SK-N-SH (cell line): ENCODE data around the gene PLAC1. TPM values are rescaled to one million over a fixed set of nuclear protein-coding genes. Genes with fewer than 3 reads are reported as not detected.

Experiments used
- CTCF ChIA-PET: fragments of 300-600, 350-600 bp; formaldehyde crosslinking; extraction: SDS; loops from one replicate; lab custom pipeline; 2021; lab: Yijun Ruan, JAX
- POLR2A ChIA-PET: fragments of 350-600 bp; sonication (Branson Sonifier 250); formaldehyde crosslinking; extraction: SDS; loops from one replicate; lab custom pipeline; 2020; ENCODE audit warnings: antibody characterized with exemption, inconsistent platforms; lab: Yijun Ruan, JAX
- DNase-seq: peaks from one replicate; pipeline ENCODE4 v3.0.0; 2012
- H2AFZ ChIP-seq: fragments of 200-600 bp; sonication (generic); 2 replicates; pipeline ENCODE4 v1.8.1; 2016; ENCODE audit warnings: antibody characterized with exemption, mild to moderate bottlenecking, low read depth
- H3F3A ChIP-seq: fragments of 200-600 bp; sonication (generic); replicated peaks from 2 replicates; pipeline ENCODE3; 2016; ENCODE audit warnings: antibody characterized with exemption, mild to moderate bottlenecking; ENCODE audit not compliant: insufficient read depth
- H3K27ac ChIP-seq, 2 experiments: fragments of 200-500 bp in 1 of 2; fragments of 200-600 bp in 1 of 2; sonication (Bioruptor generic) in 1 of 2; sonication (generic), shearing (Covaris generic) in 1 of 2; 2 replicates each; pipeline versions ENCODE4 v1.5.1 to v1.6.1; 2014 to 2016; ENCODE audit warnings: low read depth in 2 of 2, inconsistent platforms in 1 of 2, low read length in 1 of 2, mild to moderate bottlenecking in 1 of 2, mixed read lengths in 1 of 2
- H3K27me3 ChIP-seq: fragments of 200-600 bp; sonication (generic), shearing (Covaris generic); 2 replicates; pipeline ENCODE4 v1.6.1; 2016; ENCODE audit warnings: mixed run types; ENCODE audit not compliant: insufficient read depth
- H3K36me3 ChIP-seq, 2 experiments: fragments of 200-500 bp in 1 of 2; fragments of 200-600 bp in 1 of 2; sonication (Bioruptor generic) in 1 of 2; sonication (generic) in 1 of 2; replicated peaks in 1 of 2; 2 replicates each; pipeline versions ENCODE3 to v1.5.1; 2014 to 2016; ENCODE audit warnings: low read length in 1 of 2, mild to moderate bottlenecking in 1 of 2; ENCODE audit not compliant: insufficient read depth in 2 of 2, control insufficient read depth in 1 of 2
- H3K4me1 ChIP-seq, 2 experiments: fragments of 200-500 bp in 1 of 2; fragments of 200-600 bp in 1 of 2; sonication (Bioruptor generic) in 1 of 2; sonication (generic), shearing (Covaris generic) in 1 of 2; 2 replicates each; pipeline versions ENCODE4 v1.5.1 to v1.6.1; 2014 to 2016; ENCODE audit warnings: low read depth in 1 of 2, low read length in 1 of 2, mixed run types in 1 of 2; ENCODE audit not compliant: insufficient read depth in 2 of 2, control insufficient read depth in 1 of 2
- H3K4me2 ChIP-seq: fragments of 200-600 bp; sonication (generic), shearing (Covaris generic); 2 replicates; pipeline ENCODE4 v1.6.1; 2017; ENCODE audit warnings: mixed run types
- H3K4me3 ChIP-seq, 2 experiments: fragments of 200-500 bp in 1 of 2; fragments of 200-600 bp in 1 of 2; sonication (Bioruptor generic) in 1 of 2; sonication (generic), shearing (Covaris generic) in 1 of 2; 2 replicates each; pipeline versions ENCODE4 v1.5.1 to v1.8.1; 2014 to 2016; ENCODE audit warnings: low read depth in 2 of 2, inconsistent platforms in 1 of 2, low read length in 1 of 2, mild to moderate bottlenecking in 1 of 2, mixed read lengths in 1 of 2, moderate library complexity in 1 of 2
- H3K79me2 ChIP-seq: fragments of 200-600 bp; sonication (generic); 2 replicates; pipeline ENCODE4 v1.8.1; 2017; ENCODE audit warnings: mild to moderate bottlenecking; ENCODE audit not compliant: insufficient read depth
- H3K9ac ChIP-seq: fragments of 200-600 bp; sonication (generic); 2 replicates; pipeline ENCODE4 v1.6.1; 2017; ENCODE audit warnings: mixed run types
- H3K9me2 ChIP-seq: fragments of 200-600 bp; sonication (generic); 2 replicates; pipeline ENCODE4 v1.6.1; 2017; ENCODE audit warnings: mixed run types
- H3K9me3 ChIP-seq: fragments of 200-600 bp; sonication (generic); 2 replicates; pipeline ENCODE4 v1.6.1; 2017; ENCODE audit warnings: mixed run types, mild to moderate bottlenecking, moderate library complexity
- H4K20me1 ChIP-seq: fragments of 200-600 bp; sonication (generic); 2 replicates; pipeline ENCODE4 v1.6.1; 2017; ENCODE audit warnings: mild to moderate bottlenecking, mixed run types; ENCODE audit not compliant: insufficient read depth
- CHD2 ChIP-seq: fragments of 150-350 bp; IDR thresholded peaks from 2 replicates; pipeline ENCODE4 v1.6.1; 2018; ENCODE audit warnings: low read length; ENCODE audit not compliant: partially characterized antibody
- ELF1 ChIP-seq: IDR thresholded peaks from 2 replicates; pipeline ENCODE4 v1.4.0; 2012
- EZH2phosphoT487 ChIP-seq: fragments of 200-600 bp; sonication (generic); IDR thresholded peaks from 2 replicates; pipeline ENCODE4 v1.6.1; 2017; ENCODE audit warnings: low read depth, mixed run types, mild to moderate bottlenecking, antibody characterized with exemption, moderate library complexity, borderline replicate concordance
- FOXJ3 ChIP-seq: sonication (generic); formaldehyde crosslinking; IDR thresholded peaks from 2 replicates; pipeline ENCODE4 v1.5.1; 2020; ENCODE audit warnings: mild to moderate bottlenecking, missing genetic modification reagents
- FOXM1 ChIP-seq: IDR thresholded peaks from 2 replicates; pipeline ENCODE4 v1.4.0; 2012; ENCODE audit warnings: low read depth, mild to moderate bottlenecking
- GABPA ChIP-seq: IDR thresholded peaks from 2 replicates; pipeline ENCODE4 v1.4.0; 2012; ENCODE audit warnings: low read depth, mild to moderate bottlenecking
- GATA2 ChIP-seq: sonication (generic); formaldehyde crosslinking; IDR thresholded peaks from 2 replicates; pipeline ENCODE4 v1.5.0; 2020; ENCODE audit warnings: mild to moderate bottlenecking, missing genetic modification reagents
- MEF2A ChIP-seq: IDR thresholded peaks from 2 replicates; pipeline ENCODE4 v1.4.0; 2012; ENCODE audit warnings: low read depth, borderline replicate concordance
- MXI1 ChIP-seq: IDR thresholded peaks from 2 replicates; pipeline ENCODE4 v1.6.1; 2012; ENCODE audit warnings: mild to moderate bottlenecking, low read depth, low read length, improper control_type of control experiment
- NFIC ChIP-seq: IDR thresholded peaks from 2 replicates; pipeline ENCODE4 v1.4.0; 2012; ENCODE audit warnings: borderline replicate concordance
- NRF1 ChIP-seq: IDR thresholded peaks from 2 replicates; pipeline ENCODE4 v1.6.1; 2012; ENCODE audit warnings: low read depth, mild to moderate bottlenecking, low read length
- RAD21 ChIP-seq: IDR thresholded peaks from 2 replicates; pipeline ENCODE4 v1.6.1; 2012; ENCODE audit warnings: mild to moderate bottlenecking, low read length
- RCOR1 ChIP-seq: fragments of 150-350 bp; IDR thresholded peaks from 2 replicates; pipeline ENCODE4 v1.6.1; 2017; ENCODE audit warnings: antibody characterized with exemption, low read length
- RFX5 ChIP-seq: IDR thresholded peaks from 2 replicates; pipeline ENCODE4 v1.6.1; 2012; ENCODE audit warnings: mild to moderate bottlenecking, improper control_type of control experiment, low read length
- RXRA ChIP-seq: IDR thresholded peaks from 2 replicates; pipeline ENCODE4 v1.4.0; 2012; ENCODE audit warnings: low read depth, mild to moderate bottlenecking, borderline replicate concordance
- SIN3A ChIP-seq: IDR thresholded peaks from 2 replicates; pipeline ENCODE4 v1.6.1; 2012; ENCODE audit warnings: low read depth, mild to moderate bottlenecking, low read length, moderate library complexity, borderline replicate concordance
- SMC3 ChIP-seq: IDR thresholded peaks from 2 replicates; pipeline ENCODE4 v1.6.1; 2012; ENCODE audit warnings: low read depth, low read length, improper control_type of control experiment
- TAF1 ChIP-seq: IDR thresholded peaks from 2 replicates; pipeline ENCODE4 v1.6.1; 2012; ENCODE audit warnings: low read depth, mild to moderate bottlenecking, low read length, moderate library complexity, borderline replicate concordance
- TCF12 ChIP-seq: IDR thresholded peaks from 2 replicates; pipeline ENCODE4 v1.4.0; 2012
- TEAD4 ChIP-seq: IDR thresholded peaks from 2 replicates; pipeline ENCODE4 v1.4.0; 2012; ENCODE audit warnings: mild to moderate bottlenecking, borderline replicate concordance; ENCODE audit not compliant: insufficient read depth
- YY1 ChIP-seq: IDR thresholded peaks from 2 replicates; pipeline ENCODE4 v1.4.0; 2012; ENCODE audit warnings: low read depth, mild to moderate bottlenecking
- WGBS: methylation state at CpG from one replicate; pipeline ENCODE4 v1.1.6; 2017; ENCODE audit warnings: low lambda C conversion rate; 5-methylcytosine and 5-hydroxymethylcytosine counted together
- polyA plus RNA-seq, 3 experiments: library from polyadenylated mRNA; depleted of rRNA; stranded (reverse); fragments of >200 nt; gene quantifications; 2 replicates each; pipeline ENCODE4 v1.2.3, GENCODE V29; 2012
- TF ChIP-seq, protein P1 (sequence below): IDR thresholded peaks from 2 replicates; pipeline ENCODE4 v1.4.0; 2012; ENCODE audit warnings: low read depth
- TF ChIP-seq, protein P2 (sequence below): fragments of 150-350 bp; IDR thresholded peaks from 2 replicates; pipeline ENCODE4 v1.6.1; 2017; ENCODE audit warnings: antibody characterized with exemption, low read length, low read depth, borderline replicate concordance
- TF ChIP-seq, protein P3 (sequence below): IDR thresholded peaks from 2 replicates; pipeline ENCODE4 v1.4.0; 2012; ENCODE audit warnings: low read depth, borderline replicate concordance
- TF ChIP-seq, protein P4 (sequence below): IDR thresholded peaks from 2 replicates; pipeline ENCODE4; 2012

PLAC1 gene
- polyA plus RNA-seq, 1 of the 3 experiments (the other 2 are of a cell fraction): 50.9 TPM

DNA sequence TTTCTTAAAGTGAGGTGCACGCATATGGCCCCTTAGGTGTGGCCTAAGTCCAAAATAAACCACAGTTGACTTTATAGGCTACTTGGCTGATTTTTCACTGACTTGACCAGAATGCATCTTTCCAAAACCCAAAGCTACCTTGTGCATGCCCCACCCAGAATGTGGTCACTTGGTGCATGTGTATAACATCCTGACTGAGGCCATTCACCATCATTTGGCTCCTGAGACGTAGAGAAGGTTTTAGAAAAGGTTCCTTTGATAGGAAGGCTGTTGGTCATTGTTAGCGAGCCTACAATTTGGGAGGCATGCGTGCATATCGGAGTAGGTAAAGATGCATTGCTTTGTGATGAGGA is 84.6 kb downstream of the PLAC1 start:
- no peak overlapping the region for H3K9ac ChIP-seq
- no peak for DNase-seq
- H3K4me2 ChIP-seq: no peak overlapping the region
- no peaks in the 10 kb centered on the region for H3K27me3 ChIP-seq
- WGBS: 70% methylated on average over 5 of the region's 5 CpGs
- no peaks in the 10 kb centered on the region for H3K36me3 ChIP-seq
- H3K9me3 ChIP-seq: no peaks in the 10 kb centered on the region
- CTCF ChIA-PET: no interaction called here
- no peaks in the 10 kb centered on the region for H3F3A ChIP-seq
- H3K9me2 ChIP-seq: no peaks in the 10 kb centered on the region
- no peaks in the 10 kb centered on the region for H3K79me2 ChIP-seq
- peak overlapping the region in 1 of 2 experiments; percentile 82; a peak in 1 of 4 replicates for H3K27ac ChIP-seq
- H3K4me3 ChIP-seq: no peak overlapping the region
- no peak for TF ChIP-seq RFX5
- TF ChIP-seq NRF1: no peak
- TF ChIP-seq SMC3: no peak
- TF ChIP-seq, protein P1, sequence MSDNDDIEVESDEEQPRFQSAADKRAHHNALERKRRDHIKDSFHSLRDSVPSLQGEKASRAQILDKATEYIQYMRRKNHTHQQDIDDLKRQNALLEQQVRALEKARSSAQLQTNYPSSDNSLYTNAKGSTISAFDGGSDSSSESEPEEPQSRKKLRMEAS: no peak
- TF ChIP-seq MXI1: no peak
- no peak for TF ChIP-seq TCF12
- no peak for TF ChIP-seq SIN3A
- TF ChIP-seq TEAD4: no peak
- TF ChIP-seq TAF1: no peak
- no peak for TF ChIP-seq EZH2phosphoT487
- no peak for TF ChIP-seq GABPA
- TF ChIP-seq YY1: no peak
- TF ChIP-seq RAD21: no peak
- TF ChIP-seq FOXM1: no peak
- H2AFZ ChIP-seq: no peak overlapping the region
- H4K20me1 ChIP-seq: no peaks in the 10 kb centered on the region
- H3K4me1 ChIP-seq: peaks cover 5 to 16% of the 10 kb centered on the region in 2 experiments; a peak in 3 of 4 replicates
- POLR2A ChIA-PET: no interaction called here

DNA sequence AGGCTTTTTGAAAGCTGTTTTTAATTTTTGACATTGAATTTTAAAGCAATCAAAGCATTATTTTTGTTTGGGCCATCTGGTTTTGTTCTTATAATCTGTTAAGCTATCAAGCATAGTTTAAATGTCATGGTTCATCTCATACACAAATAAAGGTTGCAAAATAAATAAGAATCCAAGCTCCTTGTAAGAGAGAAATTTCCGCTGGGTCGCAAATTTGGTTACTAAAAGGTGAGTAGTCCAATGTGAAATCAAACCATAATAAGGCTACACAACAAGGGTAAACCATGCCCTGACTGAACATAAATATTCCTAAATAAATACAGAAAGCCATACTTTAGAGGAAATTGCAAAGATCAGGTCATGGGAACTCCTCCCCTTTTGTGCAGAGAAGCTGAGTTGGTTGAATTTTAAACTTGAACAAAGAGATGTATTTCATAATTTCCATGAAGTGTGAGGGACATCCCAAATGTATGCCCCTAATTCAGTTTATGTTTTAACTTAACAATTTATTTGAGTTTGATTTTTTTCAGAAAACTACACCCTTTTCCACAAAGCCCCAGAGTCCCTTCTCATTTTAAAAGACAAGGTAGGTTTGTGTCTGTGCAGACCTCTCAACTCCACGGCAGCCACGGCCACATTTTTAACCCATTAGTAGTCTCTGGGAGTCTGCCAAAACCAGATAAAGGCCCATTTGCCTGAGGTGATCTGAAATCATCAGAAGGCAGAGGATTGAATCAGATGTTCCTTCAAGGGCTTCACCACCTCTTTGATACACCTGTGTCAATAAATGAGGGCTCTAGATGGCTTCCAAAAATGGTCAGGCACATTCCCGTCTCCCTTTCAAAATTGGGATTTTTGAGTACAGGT is 85.2 kb downstream of the PLAC1 start:
- H3K27ac ChIP-seq: peak overlapping the region; percentile 9 to 82; a peak in 2 of 4 replicates
- no peaks in the 10 kb centered on the region for H3K36me3 ChIP-seq
- no peak overlapping the region for H3K4me2 ChIP-seq
- H2AFZ ChIP-seq: peak overlapping the region; percentile 21; the same call in 1 of the 2 replicates
- H3K79me2 ChIP-seq: no peaks in the 10 kb centered on the region
- ChIA-PET POLR2A (no interaction called here), CTCF (no interaction called here)
- WGBS: 48% methylated on average over 5 of the region's 5 CpGs
- no peaks in the 10 kb centered on the region for H3K9me3 ChIP-seq
- no peaks in the 10 kb centered on the region for H3K9me2 ChIP-seq
- no peaks in the 10 kb centered on the region for H4K20me1 ChIP-seq
- no peak overlapping the region for H3K9ac ChIP-seq
- no peak overlapping the region for H3K4me3 ChIP-seq
- DNase-seq: no peak
- peaks cover 5 to 16% of the 10 kb centered on the region in 2 experiments; a peak in 3 of 4 replicates for H3K4me1 ChIP-seq
- no peaks in the 10 kb centered on the region for H3K27me3 ChIP-seq
- peaks cover 4% of the 10 kb centered on the region for H3F3A ChIP-seq
- no peak for TF ChIP-seq RCOR1
- TF ChIP-seq FOXJ3 (CRISPR knock-in tag): no peak
- TF ChIP-seq RXRA: no peak
- no peak for TF ChIP-seq TAF1
- TF ChIP-seq, protein P2, sequence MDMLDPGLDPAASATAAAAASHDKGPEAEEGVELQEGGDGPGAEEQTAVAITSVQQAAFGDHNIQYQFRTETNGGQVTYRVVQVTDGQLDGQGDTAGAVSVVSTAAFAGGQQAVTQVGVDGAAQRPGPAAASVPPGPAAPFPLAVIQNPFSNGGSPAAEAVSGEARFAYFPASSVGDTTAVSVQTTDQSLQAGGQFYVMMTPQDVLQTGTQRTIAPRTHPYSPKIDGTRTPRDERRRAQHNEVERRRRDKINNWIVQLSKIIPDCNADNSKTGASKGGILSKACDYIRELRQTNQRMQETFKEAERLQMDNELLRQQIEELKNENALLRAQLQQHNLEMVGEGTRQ: no peak
- no peak for TF ChIP-seq EZH2phosphoT487
- TF ChIP-seq CHD2: no peak
- TF ChIP-seq NRF1: no peak
- TF ChIP-seq, protein P3, sequence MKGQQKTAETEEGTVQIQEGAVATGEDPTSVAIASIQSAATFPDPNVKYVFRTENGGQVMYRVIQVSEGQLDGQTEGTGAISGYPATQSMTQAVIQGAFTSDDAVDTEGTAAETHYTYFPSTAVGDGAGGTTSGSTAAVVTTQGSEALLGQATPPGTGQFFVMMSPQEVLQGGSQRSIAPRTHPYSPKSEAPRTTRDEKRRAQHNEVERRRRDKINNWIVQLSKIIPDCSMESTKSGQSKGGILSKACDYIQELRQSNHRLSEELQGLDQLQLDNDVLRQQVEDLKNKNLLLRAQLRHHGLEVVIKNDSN: no peak
- no peak for TF ChIP-seq SMC3
- TF ChIP-seq MEF2A: no peak
- TF ChIP-seq, protein P4, sequence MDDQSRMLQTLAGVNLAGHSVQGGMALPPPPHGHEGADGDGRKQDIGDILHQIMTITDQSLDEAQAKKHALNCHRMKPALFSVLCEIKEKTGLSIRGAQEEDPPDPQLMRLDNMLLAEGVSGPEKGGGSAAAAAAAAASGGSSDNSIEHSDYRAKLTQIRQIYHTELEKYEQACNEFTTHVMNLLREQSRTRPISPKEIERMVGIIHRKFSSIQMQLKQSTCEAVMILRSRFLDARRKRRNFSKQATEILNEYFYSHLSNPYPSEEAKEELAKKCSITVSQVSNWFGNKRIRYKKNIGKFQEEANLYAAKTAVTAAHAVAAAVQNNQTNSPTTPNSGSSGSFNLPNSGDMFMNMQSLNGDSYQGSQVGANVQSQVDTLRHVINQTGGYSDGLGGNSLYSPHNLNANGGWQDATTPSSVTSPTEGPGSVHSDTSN: peak; percentile 15; the same call in 1 of the 2 replicates
- no peak for TF ChIP-seq ELF1
- no peak for TF ChIP-seq RAD21
- no peak for TF ChIP-seq MXI1
- no peak for TF ChIP-seq TEAD4
- peak; percentile 80 for TF ChIP-seq NFIC
- no peak for TF ChIP-seq GATA2 (CRISPR knock-in tag)
